Measurements from ENCODE around the gene ZNF599. TPM values are rescaled to one million over a fixed set of nuclear protein-coding genes. Genes with fewer than 3 reads are reported as not detected.

Gene ZNF599
- total RNA-seq, 3 donors from 2014 or later = 3.3 to 6.1 (median 3.9) TPM

DNA sequence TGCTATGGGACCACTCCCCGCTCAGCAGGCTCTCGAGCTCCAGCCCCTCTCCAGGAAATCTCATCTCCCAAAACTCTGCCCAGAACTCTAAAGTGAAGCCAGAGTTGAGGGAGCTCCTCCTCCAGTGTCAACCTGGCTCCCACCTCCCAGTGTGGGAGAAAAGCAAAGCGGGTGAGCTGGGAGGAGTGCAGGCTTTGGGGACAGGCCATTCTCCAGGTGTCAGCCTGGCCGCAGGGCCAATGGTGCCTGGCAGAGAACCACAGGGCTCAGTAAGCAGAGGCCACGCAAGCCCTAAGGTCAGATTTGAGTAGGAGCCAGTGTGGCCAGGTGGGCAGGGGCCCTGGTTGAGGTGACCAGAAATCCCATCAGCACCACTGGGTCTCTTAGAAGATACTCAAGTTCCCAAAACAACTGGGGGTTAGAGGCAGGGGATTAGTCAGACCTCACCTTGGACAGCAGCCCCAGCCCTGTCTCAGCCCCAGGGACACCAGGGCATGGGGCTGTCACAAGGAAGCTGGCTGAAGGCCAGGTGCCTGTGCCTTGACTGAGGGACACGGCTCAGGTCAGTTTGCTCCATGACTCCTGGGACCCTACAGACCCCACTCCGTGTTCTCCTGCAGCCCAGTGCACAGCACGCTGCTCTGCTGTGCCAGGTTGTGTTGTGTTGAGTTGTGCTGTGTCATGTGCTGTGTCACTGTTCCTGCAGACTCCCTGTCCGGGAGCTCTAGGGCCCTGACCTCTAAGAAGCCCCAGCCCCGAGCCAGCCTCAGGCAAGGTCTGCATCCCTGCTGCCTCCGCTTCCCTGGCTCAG lies 41.8 kb downstream of the ZNF599 start:
- ATAC-seq (no peak), DNase-seq (no peak)
- Histone ChIP-seq H3K4me3 (no peak overlapping the region), H3K36me3 (ENCODE audit: low read depth) (no peaks in the 10 kb centered on the region), H3K4me1 (ENCODE audit: low read depth) (peaks cover 11% of the 10 kb centered on the region), H3K9me3 (no peaks in the 10 kb centered on the region)
- no peak for TF ChIP-seq CTCF (IDR thresholded peaks at IDR 0.05)
- intact Hi-C loops (cut with DNase I, micrococcal nuclease) = no loop called here

DNA sequence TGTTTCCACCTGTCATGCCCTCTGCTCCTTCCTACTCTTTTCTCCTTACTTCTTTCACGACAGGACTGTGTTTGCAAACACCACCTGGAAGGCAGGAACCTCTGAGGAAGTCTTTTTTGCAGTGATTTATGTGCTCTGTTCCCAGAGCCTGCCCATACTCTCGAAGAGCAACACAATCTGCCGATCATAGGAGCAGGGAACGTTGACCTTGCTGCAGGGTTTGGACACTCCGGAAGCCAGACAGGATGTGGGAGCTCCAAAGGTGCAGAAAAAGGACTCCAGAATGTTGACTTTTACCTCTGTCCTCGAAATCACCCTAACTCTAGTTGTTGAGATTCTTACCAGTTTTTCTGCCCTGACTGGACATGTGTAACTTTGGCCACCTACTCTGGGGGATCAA lies 47.6 kb downstream of the ZNF599 start:
- no peaks in the 10 kb centered on the region for H3K36me3 ChIP-seq (ENCODE audit: low read depth)
- intact Hi-C loops (cut with DNase I, micrococcal nuclease) = no loop called here
- H3K9me3 ChIP-seq = no peaks in the 10 kb centered on the region
- TF ChIP-seq CTCF (IDR thresholded peaks at IDR 0.05) = no peak
- DNase-seq (no peak), ATAC-seq (no peak)
- H3K4me3 ChIP-seq = no peak overlapping the region
- H3K4me1 ChIP-seq (ENCODE audit: low read depth) = no peaks in the 10 kb centered on the region

DNA sequence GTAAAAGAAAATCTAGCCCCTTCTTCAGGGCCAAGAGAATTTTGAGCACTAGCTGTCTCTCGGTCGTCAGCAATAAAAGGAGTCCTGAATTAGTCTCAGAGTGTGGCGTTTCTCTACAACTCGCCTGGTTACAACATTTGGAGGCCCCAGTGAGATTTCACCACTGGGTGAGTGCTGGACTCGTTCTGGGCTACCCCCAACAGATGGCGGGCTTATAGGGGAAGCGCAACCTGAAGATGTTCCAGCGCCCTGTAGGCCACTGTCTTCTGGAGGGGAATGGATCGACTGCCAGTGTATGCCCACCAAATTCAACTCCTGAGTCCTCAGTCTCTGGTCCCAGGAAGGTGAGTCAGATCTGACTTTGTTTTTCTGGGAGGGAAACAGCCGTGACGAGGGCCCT lies 50.7 kb downstream of the ZNF599 start:
- Histone ChIP-seq H3K36me3 (ENCODE audit: low read depth) (no peaks in the 10 kb centered on the region), H3K4me1 (ENCODE audit: low read depth) (no peaks in the 10 kb centered on the region), H3K4me3 (no peak overlapping the region), H3K9me3 (no peaks in the 10 kb centered on the region)
- intact Hi-C loops (cut with DNase I, micrococcal nuclease) = no loop called here
- TF ChIP-seq CTCF (IDR thresholded peaks at IDR 0.05) = no peak
- ATAC-seq (no peak), DNase-seq (no peak)

DNA sequence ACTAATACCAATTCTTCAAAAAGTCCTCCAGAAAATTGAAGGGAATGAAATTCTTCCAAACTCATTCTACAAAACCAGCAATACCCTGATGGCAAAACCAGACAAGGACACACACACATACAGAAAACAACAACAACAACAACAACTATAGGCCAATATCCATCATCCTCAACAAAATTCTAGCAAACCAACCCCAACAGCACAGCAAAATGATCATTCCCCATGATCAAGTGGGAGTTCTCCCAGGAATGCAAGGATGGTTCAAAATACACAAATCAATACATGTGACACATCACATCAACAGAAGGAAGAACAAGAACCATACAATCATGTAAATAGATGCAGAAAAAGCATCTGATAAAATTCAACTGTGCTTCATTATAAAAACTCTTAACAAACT lies 57.7 kb downstream of the ZNF599 start:
- intact Hi-C loops (cut with DNase I, micrococcal nuclease) = no loop called here

DNA sequence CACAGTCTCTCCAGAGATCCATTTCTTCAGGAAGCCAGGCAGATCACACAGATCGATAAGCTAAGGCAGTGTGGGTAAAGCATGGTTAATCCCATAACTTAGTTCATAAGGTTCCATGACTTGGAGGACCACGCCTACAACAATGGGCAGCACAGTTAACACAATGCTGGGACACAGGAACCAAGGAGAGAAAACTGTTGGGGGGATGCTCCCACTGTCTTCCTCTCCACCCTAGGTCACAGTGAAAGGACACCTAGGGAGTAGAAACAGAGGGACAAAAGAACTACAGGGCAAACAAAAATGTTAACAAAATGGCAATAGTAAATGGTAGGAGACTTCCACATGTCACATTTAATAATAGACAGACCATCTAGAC lies 59.8 kb downstream of the ZNF599 start:
- H3K9me3 ChIP-seq = peaks cover 19% of the 10 kb centered on the region
- no peak for TF ChIP-seq CTCF (IDR thresholded peaks at IDR 0.05)
- H3K4me1 ChIP-seq (ENCODE audit: low read depth) = no peaks in the 10 kb centered on the region
- H3K4me3 ChIP-seq = no peak overlapping the region
- DNase-seq (no peak), ATAC-seq (no peak)
- intact Hi-C loops (cut with DNase I, micrococcal nuclease) = loop anchor here (5.0 kb wide), 2 partner anchors 71 to 76 kb away; no protein-coding TSS in a partner anchor
- no peaks in the 10 kb centered on the region for H3K36me3 ChIP-seq (ENCODE audit: low read depth)

More for the DNA sequence above, 57.7 kb downstream of the ZNF599 start:
- peaks cover 19% of the 10 kb centered on the region for H3K9me3 ChIP-seq
- no peak for DNase-seq
- H3K4me1 ChIP-seq (ENCODE audit: low read depth) = no peaks in the 10 kb centered on the region
- no peak overlapping the region for H3K4me3 ChIP-seq
- TF ChIP-seq CTCF (IDR thresholded peaks at IDR 0.05) = no peak
- ATAC-seq = no peak
- no peaks in the 10 kb centered on the region for H3K36me3 ChIP-seq (ENCODE audit: low read depth)
